ENCODE results near the gene C5orf58. TPM values are rescaled to one million over a fixed set of nuclear protein-coding genes. Genes with fewer than 3 reads are reported as not detected.

Gene C5orf58
- total and polyA plus RNA-seq, 11 donors: not detected

GRCh38 chr5:170206216-170206615 is 26.6 kb upstream of the C5orf58 start:
- H3K27ac ChIP-seq: no peak overlapping the region
- WGBS, 4 donors: 55 to 63% (median 60%) methylated on average over 3 of the region's 3 CpGs
- no peak for ATAC-seq
- TF ChIP-seq POLR2A (IDR thresholded peaks at IDR 0.05) (no peak), CTCF (IDR thresholded peaks at IDR 0.05) (no peak)
- H3K4me1 ChIP-seq: no peaks in the 10 kb centered on the region
- peaks cover 0 to 4% (median 0%) of the 10 kb centered on the region in 12 donors for H3K9me3 ChIP-seq
- DNase-seq: no peak
- H3K36me3 ChIP-seq: no peaks in the 10 kb centered on the region
- peaks cover 0 to 10% (median 0%) of the 10 kb centered on the region in 9 donors for H3K27me3 ChIP-seq
- intact Hi-C loops (cut with DNase I): no loop called here
- H3K4me3 ChIP-seq: no peak overlapping the region

- H3K27me3 ChIP-seq: peaks cover 0 to 10% (median 0%) of the 10 kb centered on the region in 9 donors
- peaks cover 0 to 4% (median 0%) of the 10 kb centered on the region in 12 donors for H3K9me3 ChIP-seq
- 93 to 95% (median 93%) methylated on average over 8 of the region's 8 CpGs for whole genome bisulfite sequencing, 4 donors
- DNase-seq: no peak
- no peaks in the 10 kb centered on the region for H3K4me1 ChIP-seq
- TF ChIP-seq CTCF (IDR thresholded peaks at IDR 0.05): no peak
- no peak for TF ChIP-seq POLR2A (IDR thresholded peaks at IDR 0.05)
- no peak overlapping the region for H3K4me3 ChIP-seq
- no peaks in the 10 kb centered on the region for H3K36me3 ChIP-seq
- no peak for ATAC-seq
- intact Hi-C loops (cut with DNase I): no loop called here
- H3K27ac ChIP-seq: no peak overlapping the region
These were observed 25.8 kb upstream of the C5orf58 start for GRCh38 chr5:170206958-170207357.

- ATAC-seq: no peak
- Histone ChIP-seq H3K4me1 (no peaks in the 10 kb centered on the region), H3K36me3 (no peaks in the 10 kb centered on the region), H3K27ac (no peak overlapping the region), H3K27me3 (peaks cover 0 to 6% (median 0%) of the 10 kb centered on the region in 9 donors), H3K9me3 (peaks cover 0 to 4% (median 0%) of the 10 kb centered on the region in 12 donors), H3K4me3 (no peak overlapping the region)
- DNase-seq: no peak
- no peak for TF ChIP-seq POLR2A (IDR thresholded peaks at IDR 0.05)
- TF ChIP-seq CTCF (IDR thresholded peaks at IDR 0.05): no peak
- intact Hi-C loops (cut with DNase I): loop anchor here in 1 of 10 donors (10.0 kb wide), 1 partner anchor 107 kb away; the partner anchor contains the start of gene FOXI1
- WGBS, 4 donors: 54 to 75% (median 70%) methylated on average over 1 of the region's 1 CpG
These were observed 21.0 kb upstream of the C5orf58 start for GRCh38 chr5:170211575-170212334.

- Histone ChIP-seq H3K4me1 (peaks cover 0 to 5% (median 0%) of the 10 kb centered on the region in 12 donors), H3K36me3 (no peaks in the 10 kb centered on the region), H3K27me3 (peaks cover 0 to 8% (median 0%) of the 10 kb centered on the region in 9 donors), H3K4me3 (no peak overlapping the region), H3K9me3 (no peaks in the 10 kb centered on the region), H3K27ac (no peak overlapping the region)
- intact Hi-C loops (cut with DNase I): loop anchor here in 2 of 10 donors (2.0 to 10.0 kb wide), 2 partner anchors 112 to 116 kb away; partner anchors contain the start of gene FOXI1 (in 1 of the 2)
- peak in 2 of 4 donors; percentile 49 to 71 for ATAC-seq
- no peak for DNase-seq
- peak in 11 of 12 donors; percentile 17 to 60 (median 44) for TF ChIP-seq CTCF (IDR thresholded peaks at IDR 0.05)
- TF ChIP-seq POLR2A (IDR thresholded peaks at IDR 0.05): no peak
These were observed 16.4 kb upstream of the C5orf58 start for GRCh38 chr5:170216257-170216864.

Measured in heart left ventricle (tissue), 16 donors.